NCI-H1417 treated with DMSO at 0.1 percent for 48 hours (cell line): Measurements from ENCODE around the gene RNASEH2C.
"Not testable (repeated sequence)": the region's sequence is repeated elsewhere in the genome, so short reads cannot be mapped to it uniquely, and the experiment has no call there.

Source experiments
- DNase-seq: peaks from one replicate; lab custom pipeline; 2025; lab: John Stamatoyannopoulos, UW

The RNASEH2C gene

GRCh38 chr11:65720211-65720934 is at the start of gene RNASEH2C:
Gene RNASEH2C, minus strand, starts transcription at chr11:65720798. Its CDS starts 40 bp downstream, at chr11:65720758.
- DNase-seq, result peak; percentile 24

- DNase-seq, result not testable (repeated sequence)
Measured at GRCh38 chr11:65767806-65768205, 47.2 kb upstream of the RNASEH2C start.

DNA sequence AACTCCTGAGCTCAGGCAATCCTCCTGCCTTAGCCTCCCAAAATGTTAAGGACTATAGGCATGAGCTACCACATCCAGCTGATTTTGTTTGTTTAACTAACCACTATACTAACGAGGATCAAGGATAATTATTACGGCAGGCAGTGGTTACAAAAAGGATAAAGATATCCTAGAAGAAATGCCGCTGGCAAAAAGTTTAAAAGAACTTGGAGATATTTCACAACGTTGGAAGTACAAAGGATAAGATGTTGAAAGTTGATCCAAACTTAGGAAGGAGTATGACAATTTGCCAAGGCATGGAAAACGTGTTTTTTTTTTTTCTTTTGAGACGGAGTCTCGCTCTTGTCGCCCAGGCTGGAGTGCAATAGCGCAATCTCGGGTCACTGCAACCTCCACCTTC is 46.8 kb upstream of the RNASEH2C start:
- DNase-seq, result no peak

DNA sequence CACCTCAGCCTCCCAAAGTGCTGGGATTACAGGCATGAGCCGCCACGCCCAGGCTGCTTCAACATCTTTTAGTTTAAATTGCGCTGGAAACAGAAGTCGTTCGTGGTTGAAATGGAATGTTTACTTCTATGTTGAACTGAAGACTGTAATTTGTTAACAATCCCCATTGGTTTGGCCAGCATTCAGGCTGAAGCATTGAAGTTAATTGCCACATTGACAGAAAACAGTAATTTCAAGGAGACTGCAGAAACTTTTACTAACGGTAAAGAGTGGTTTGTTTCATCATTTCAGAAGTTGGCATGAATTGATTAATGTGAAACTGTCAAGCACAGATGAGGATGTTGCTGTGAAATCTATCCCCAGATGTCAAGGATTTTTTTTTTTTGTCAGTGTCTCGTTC is 45.9 kb upstream of the RNASEH2C start:
- DNase-seq, result no peak

DNA sequence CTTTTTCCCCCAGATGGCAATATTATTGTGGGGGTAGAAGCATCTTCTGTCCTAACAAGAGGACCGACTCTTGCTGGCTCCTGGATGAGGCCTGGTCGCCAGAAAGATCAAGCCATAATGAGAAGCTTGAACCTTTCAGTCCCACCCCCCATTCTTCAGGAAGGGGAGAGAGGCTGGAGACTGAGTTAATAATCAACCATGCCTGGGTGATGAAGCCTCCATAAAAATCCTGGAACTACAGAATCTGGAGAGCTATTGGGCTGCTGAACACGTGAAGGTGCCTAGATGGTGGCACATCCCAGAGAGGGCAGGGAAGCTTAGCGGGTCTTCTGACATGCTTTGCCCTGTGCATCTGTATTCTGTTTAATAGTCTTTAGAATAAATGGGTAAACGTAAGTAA is 43.8 kb upstream of the RNASEH2C start:
- no peak for DNase-seq

DNA sequence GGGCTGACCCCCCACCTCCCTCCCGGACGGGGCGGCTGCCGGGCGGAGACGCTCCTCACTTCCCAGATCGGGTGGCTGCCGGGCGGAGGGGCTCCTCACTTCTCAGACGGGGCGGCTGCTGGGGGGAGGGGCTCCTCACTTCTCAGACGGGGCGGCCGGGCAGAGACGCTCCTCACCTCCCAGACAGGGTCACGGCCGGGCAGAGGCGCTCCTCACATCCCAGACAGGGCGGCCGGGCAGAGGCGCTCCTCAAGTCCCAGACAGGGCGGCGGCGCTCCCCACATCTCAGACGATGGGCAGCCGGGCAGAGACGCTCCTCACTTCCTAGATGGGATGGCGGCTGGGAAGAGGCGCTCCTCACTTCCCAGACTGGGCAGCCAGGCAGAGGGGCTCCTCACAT is 42.2 kb upstream of the RNASEH2C start:
- not testable (repeated sequence) for DNase-seq

- DNase-seq, result not testable (repeated sequence)
Measured at GRCh38 chr11:65762169-65762568, 41.6 kb upstream of the RNASEH2C start.

GRCh38 chr11:65745049-65745448 is 24.5 kb upstream of the RNASEH2C start:
- DNase-seq, result no peak

DNA sequence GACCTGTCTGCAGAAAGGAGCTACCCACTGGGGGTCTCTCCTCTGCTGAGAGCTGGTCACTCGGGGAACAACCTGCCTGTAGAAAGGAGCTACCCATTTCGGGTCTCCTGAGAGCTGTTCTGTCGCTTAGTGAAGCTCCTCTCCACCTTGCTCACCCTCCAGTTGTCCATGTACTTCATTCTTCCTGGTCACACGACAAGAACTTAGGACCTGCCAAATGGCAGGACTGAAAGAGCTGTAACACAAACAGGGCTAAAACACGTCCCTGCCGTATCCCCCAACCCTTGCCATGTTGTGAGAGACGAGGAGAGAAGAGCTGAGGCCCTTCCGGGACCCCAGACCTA is 24.1 kb upstream of the RNASEH2C start:
- no peak for DNase-seq

GRCh38 chr11:65744026-65744698 is 23.6 kb upstream of the RNASEH2C start:
- no peak for DNase-seq

GRCh38 chr11:65743681-65744025 is 23.1 kb upstream of the RNASEH2C start:
- no peak for DNase-seq

GRCh38 chr11:65742353-65742752 is 21.8 kb upstream of the RNASEH2C start:
- no peak for DNase-seq

DNA sequence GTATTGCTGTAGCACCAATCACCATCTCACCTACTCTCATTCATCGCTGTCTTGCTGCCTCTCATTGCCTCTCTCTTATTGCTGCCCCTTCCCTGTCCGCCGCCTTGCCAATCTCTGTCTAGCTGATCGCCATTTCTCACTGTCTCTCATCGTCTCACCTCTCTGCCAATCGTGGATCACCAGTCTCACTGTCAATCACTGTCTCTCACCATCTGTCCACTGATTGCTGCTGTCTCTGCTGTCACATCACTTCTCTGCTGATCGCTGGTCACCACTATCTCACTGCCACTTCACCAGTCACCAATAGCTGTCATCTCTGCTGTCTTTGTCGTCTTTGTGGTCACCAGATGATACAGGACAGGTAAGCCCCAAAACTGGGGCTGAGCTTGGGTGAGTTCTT is 20.6 kb upstream of the RNASEH2C start:
- no peak for DNase-seq

DNA sequence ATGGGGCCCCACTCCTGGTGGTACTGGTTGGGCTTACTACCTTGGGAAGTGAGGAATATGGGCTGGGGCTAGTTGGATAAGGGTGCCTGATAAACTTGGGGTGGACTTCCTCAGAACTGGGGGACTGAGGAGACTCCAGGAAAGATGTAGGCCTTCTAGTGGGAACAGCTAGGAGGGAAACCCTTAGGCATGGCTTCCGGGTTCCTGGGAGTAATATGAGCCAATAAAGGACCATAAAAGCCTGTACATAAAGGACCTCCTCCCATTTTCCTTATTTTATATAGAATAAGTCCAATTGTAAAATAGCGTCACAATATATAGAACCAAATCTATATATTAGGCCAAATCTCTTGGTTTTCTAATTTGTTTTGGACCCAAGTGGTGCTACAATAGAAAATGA is 18.4 kb upstream of the RNASEH2C start:
- no peak for DNase-seq

DNA sequence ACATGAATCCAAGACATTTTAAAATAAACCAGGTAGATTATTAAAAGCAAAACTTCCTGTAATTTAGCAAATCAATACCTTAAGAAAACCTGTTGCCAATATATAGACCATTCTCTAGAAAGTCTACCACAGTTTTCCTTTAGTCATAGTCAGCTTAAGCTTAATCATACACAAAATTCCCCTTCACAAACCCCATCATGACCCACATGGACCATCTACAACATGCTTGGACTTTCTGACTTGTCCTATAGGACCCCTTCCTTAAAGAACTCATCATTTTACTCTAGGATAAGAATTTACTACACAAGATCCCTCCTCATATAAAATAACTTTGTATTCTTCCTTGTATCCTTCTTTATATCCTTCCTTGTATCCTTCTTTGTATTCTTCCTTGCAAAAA is 16.2 kb upstream of the RNASEH2C start:
- DNase-seq, result no peak

DNA sequence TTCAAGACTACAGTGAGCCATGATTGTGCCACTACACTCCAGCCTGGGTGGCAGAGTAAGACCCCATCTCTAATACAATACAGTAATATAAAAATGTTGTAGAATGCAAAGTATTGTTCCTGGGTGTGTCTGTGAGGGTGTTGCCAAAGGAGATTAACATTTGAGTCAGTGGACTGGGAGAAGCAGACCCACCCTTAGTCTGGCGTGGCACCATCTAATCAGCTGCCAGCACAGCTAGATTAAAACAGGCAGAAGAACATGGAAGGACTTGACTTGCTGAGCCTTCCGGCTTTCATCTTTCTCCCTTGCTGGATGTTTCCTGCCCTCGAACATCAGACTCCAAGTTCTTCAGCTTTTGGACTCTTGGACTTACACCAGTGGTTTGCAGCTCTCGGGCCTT is 14.5 kb upstream of the RNASEH2C start:
- not testable (repeated sequence) for DNase-seq

GRCh38 chr11:65730461-65730860 is 9.9 kb upstream of the RNASEH2C start:
- no peak for DNase-seq

- DNase-seq, result no peak
Measured at GRCh38 chr11:65727865-65728264, 7.3 kb upstream of the RNASEH2C start.

GRCh38 chr11:65726660-65727059 is 6.1 kb upstream of the RNASEH2C start:
- no peak for DNase-seq

DNA sequence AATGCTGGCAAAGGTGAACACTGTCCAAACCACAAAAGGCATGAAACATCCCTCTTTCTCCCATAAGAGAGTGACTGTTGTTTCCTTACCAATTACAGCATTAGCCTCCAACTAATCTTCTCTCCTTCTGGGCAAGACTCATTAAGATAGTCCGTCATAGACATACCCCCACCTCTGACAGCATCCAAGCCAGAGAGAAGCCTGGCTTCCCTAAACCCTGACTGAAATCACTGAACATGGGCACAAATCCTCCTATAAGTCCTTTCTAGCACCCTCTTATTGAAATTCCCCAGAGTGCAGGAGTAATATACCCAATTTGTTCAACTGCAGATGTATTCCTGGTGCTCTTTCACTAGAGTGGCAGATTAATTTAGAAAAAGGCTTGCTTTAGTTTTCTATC is 1.7 kb upstream of the RNASEH2C start:
- DNase-seq, result no peak

DNA sequence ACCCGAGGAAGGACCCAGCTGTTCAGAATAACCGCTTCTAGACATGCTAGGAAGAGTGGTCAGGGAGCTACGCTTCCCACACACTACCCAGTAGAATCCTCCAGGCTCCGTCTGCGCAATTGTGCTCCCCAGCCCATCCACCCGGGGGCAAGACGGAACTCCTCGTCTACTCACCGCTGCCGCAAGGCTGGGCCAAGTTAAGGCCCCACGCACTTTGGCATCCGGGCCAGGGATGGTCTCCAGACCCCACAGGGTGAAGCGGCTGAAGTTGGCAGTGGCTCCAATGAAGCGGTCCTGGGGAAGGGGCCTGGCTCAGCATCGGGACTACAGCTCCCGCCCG is 757 bp downstream of the RNASEH2C start:
- DNase-seq, result no peak

GRCh38 chr11:65718964-65719492 is 1.6 kb downstream of the RNASEH2C start:
- no peak for DNase-seq

DNA sequence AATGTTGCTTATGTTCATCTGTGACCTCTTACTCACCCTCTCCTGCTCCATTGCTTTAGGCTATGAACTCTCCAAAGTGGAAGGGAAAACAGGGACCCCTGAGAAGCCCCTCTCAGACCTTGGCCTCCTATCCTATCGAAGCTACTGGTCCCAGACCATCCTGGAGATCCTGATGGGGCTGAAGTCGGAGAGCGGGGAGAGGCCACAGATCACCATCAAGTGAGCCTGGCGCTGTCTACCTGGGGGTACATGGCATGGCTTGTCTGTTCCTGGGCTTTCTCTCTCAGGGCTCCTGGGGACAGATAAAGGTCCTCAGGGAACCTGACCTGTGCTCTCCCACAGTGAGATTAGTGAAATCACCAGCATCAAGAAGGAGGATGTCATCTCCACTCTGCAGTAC is 2.1 kb downstream of the RNASEH2C start:
- no peak for DNase-seq

DNA sequence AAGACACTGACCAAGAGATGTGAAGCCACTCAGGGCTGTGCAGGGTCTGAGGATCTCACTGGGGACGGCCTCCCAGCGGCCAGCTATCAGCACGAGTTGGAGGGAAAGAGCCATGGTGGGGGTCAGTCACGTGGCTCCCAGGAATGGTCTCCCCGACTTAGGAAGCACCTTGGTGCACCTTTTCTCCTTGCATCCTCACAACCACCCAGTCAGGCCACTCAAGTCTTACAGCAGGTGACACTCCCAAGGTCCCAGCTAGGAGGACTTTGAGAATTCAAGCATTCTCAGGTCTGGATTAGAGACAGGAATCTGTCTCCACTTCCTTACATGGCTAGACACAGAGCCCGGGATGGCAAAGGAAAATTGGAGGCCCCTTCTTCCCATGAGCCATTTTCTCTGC is 2.7 kb downstream of the RNASEH2C start:
- no peak for DNase-seq
